GM18498 (cell line): Measurements from ENCODE around the gene RPS21.

Experiments
- ATAC-seq: cut with Tn5 transposase; IDR thresholded peaks from one replicate; pipeline ENCODE4 v1.9.1; 2021; ENCODE audit warnings: mild to moderate bottlenecking, moderate library complexity; ENCODE audit not compliant: unreplicated experiment

The RPS21 gene

DNA sequence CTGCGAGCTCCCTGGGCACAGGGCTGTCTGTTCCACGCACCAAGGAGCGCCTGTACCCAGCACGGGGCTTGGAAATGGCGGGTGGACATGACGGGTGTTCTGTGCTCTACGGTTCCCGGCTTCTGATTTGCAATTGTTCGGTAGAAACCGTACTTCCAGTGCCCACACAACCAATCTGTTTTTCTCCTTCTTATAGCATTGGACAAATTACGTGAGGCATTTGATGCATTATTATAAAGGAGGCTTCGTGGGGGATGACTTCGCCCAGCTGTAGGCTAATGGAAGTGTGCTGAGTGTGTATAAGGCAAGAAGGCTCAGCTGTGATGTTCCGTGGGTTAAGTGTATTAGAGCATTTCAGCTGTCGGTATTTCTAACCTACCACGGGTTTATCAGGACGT lies 9.8 kb upstream of the RPS21 start:
- ATAC-seq: no peak

DNA sequence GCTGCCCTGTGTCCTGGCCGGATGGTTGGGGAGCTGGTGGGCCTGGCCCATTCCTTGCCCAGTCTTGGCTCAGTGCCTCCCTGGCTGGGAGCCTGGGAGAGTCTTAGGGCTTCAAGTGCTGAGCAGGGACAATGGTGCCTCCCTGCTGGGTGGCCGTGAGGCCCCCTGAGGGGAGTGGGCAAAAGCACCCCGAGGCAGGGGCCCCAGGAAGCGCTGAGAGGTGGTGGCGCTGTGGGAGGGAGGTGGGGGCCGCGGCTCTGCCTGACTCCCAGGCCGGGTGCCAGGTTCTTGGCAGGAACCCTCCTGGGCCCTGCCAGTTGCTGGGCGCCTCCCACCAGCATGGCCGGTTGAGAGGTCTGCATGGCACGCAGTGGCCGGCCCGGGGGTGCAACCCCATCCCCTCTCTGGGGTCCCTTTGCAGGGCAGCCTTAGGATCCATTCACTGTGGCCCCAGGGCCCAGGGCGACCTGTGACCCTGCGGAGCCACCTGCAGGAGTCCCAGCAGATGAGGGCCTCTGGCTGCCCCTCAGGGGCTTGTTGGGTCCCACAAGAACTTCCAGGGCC lies 9.2 kb upstream of the RPS21 start:
- ATAC-seq: no peak

DNA sequence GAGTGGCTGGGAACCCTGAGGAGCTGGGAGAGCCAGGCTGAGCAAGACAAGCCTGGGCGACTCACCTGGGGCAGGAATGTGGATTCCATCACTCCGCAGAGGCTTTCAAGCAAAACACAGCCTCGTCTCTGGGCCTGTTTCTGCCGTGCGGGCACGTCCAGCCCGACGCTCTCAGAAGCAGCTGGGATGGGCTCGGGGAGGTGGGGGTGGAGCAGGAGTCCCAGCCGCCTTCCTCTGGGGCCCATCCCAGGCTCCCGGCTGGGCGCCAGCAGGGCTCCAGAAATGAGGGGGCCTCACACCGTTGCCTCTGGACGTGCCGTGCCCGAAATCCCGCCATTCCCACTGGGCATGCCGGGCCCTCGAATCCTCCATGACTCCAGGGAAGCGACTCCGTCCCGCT lies 8.7 kb upstream of the RPS21 start:
- no peak for ATAC-seq

DNA sequence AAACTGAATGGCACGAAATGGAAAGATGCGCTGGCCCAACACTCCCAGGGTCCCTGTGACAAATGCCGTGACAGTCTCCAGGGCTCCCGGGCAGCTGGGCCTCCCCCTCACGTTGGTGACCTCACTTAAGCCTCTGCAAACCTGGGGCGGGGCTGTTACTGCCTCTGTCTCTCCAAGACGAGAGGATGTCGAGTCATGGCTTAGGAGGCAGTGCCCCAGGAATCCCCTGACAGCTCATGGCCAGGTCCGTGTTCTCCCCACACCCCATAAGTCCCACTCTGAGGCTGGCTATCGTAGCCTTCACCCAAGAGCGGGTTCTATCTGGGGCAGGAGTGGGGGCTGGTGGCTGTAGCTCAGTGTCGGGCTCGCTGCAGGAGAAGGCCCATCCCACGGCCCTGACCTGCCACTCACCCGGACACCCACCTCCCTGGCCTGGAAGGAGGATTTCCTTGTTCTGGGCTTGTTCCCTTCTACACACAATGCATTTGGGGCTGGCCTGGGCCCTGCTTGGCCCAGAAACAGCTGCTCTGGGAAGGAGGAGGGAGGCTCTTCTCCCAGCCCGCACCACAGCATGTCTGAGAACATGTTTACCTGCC lies 5.6 kb upstream of the RPS21 start:
- no peak for ATAC-seq

DNA sequence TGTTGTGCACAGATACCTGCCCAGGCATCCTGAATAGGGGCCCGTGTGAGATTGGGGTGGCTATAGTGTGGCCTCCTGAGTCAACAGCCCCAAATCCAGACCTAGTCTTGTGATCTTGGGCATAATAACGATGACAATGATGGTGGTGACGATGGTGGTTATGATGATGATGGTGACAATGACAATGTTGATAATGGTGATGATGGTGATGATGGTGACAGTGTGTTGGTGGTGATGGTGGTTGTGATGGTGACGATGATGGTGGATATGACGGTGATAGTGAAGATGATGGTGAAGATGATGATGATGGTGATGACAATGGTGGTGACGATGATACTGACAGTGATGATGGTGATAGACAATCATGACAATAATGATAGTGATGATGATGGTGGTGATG lies 5.1 kb upstream of the RPS21 start:
- ATAC-seq: no peak

DNA sequence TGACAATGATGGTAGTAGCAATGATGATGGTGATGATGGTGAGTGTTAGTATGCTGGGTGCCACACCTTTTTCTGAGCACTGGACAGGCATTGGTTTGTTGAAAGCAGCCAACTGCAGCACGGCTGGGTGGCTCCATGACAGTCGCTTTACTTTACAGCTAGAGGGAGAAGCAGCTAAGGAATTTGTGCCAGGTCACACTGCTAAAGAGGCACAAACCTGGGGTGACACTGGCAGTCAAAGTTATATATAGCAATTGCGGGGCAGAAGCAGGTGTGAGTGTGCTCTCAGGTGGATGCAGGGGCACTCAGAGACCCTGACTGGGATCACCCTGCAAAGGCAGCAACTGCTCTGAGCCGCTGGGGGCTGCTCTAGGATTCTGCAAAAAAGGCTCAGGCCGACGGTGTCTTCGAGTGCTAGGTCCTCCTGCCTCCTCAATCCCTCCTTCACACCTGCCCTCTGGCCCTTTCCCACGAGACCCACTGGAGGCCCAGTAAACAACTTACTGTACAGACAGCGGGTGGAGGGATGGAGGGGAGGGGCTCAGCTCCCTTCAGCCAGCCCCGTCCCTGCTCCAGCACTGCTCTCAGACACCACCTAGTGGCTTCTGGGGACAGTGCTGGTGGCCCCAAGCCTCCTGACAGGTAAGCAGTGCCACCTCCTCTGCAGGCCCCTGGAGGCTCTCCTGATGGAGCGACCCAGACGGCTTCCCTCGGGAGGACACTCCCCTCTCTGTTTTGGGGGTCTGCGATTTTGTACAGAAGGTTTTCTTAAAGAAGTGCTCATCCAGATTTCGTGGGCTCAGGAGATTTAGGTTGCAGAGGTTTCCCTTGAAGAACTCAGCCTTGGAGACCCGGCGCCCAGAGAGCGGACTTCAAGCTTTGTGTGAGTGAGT lies 4.4 kb upstream of the RPS21 start:
- ATAC-seq: peak; percentile 68

DNA sequence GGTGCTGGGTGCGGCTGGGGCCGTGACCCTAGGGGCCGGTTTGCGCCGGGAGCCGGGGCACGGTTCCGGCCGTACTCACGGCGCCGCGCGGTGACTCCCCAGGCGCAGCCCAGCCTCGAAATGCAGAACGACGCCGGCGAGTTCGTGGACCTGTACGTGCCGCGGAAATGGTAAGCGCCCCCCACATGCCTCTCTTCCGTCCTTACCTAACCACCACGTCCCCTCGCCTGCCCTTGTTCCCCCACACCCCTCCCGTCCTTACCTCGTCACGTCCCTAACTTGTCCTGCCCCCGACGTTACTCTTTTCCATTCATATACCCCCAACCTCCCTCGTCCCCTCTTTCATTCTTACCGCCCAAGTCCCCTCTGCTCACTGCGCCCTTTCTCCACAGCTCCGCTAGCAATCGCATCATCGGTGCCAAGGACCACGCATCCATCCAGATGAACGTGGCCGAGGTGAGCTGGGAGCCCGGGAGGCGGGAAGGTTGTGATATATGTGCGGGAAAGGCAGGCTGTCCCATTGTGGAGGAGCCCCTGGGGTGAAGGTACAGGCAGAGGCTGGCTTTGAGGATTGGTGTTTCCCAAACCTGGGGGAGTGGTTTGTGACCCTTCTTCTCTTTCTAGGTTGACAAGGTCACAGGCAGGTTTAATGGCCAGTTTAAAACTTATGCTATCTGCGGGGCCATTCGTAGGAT lies 463 bp downstream of the RPS21 start:
- no peak for ATAC-seq

DNA sequence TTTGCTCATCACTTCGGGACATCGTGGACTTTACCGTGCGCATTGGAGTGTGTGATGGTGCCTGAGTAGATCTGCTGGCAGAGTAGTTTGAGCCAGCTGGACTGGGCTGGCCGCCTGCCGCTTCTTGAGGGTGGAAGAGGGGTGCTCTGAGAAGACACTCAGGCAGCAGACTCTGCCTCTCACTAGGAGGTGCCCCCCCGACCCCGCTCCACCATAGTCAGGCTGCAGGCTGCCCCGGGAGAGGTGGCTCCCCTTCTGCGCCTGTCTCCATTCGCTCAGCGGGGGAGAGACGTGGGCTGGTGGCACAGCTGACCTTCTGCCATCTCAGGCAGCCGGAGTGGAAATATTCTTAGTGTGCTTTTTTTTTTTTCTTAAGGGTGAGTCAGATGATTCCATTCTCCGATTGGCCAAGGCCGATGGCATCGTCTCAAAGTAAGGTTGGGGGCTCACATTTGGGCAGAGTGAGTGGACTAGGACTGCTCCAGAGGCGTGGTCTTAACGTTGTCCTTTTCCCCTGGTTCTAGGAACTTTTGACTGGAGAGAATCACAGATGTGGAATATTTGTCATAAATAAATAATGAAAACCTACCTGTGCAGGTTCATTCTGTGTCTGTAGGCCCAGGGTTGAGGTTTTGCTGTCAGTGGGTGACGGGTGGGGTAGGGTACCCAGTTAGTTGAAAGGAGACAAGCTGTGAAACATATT lies 1.2 kb downstream of the RPS21 start:
- no peak for ATAC-seq

DNA sequence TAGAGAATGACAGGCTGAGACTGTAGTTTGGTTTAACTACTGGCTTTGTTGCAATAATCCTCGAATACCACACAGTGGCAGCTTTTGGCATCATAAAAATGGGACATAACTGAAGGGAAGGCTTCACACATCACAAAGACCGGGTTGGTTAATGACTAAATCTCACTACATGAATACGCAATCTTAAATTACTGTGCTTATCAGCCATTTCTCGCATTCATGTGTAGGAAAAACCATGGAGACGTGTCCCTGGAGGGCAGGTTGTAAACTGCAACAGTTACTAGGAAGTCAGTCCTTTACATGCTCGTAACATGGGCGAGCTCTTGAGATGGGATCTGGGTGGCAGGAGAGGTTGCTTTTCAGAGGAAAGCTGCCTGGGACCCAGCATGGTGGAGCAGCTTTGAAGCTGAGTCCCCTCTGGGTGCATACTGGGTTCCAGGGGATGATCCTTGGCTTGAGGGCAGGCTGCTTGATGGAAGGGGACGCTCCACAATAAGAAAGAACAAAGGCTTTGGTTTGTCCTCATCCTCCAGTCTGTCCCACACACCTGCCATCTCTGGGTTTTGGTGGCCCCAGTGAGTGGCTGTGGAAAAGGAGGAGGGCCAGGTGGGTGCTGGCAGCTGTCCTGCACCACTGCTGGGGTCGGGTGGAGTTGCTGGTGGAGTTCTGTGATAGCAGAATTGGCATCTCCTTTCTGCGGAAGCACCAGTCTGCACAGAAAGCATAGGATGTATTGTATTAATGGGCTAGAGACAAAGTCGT lies 2.1 kb downstream of the RPS21 start:
- ATAC-seq: no peak

DNA sequence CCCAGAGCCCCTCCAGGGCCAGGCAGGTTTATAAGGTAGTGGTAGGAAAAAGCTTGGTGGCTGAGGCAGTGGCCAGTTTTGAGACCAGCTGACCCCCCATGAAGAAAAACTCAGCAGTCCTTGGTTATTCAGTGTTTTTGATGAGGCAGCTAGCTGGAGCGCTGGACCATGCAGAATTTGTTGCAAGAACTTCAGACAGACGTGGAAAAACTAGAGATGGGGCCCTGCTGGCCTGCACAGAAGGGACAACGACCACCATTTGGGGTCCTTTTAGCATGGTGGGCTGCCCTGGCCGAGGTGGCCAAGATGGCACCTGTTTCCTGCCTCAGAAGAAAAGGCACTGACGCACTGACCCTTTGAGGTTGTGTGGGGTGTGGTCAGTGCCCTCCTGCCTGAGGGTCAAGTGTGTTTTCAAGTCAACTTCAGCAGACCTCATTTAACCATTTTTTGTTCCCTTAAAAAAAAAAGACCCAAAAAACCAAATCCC lies 2.7 kb downstream of the RPS21 start:
- ATAC-seq: no peak

DNA sequence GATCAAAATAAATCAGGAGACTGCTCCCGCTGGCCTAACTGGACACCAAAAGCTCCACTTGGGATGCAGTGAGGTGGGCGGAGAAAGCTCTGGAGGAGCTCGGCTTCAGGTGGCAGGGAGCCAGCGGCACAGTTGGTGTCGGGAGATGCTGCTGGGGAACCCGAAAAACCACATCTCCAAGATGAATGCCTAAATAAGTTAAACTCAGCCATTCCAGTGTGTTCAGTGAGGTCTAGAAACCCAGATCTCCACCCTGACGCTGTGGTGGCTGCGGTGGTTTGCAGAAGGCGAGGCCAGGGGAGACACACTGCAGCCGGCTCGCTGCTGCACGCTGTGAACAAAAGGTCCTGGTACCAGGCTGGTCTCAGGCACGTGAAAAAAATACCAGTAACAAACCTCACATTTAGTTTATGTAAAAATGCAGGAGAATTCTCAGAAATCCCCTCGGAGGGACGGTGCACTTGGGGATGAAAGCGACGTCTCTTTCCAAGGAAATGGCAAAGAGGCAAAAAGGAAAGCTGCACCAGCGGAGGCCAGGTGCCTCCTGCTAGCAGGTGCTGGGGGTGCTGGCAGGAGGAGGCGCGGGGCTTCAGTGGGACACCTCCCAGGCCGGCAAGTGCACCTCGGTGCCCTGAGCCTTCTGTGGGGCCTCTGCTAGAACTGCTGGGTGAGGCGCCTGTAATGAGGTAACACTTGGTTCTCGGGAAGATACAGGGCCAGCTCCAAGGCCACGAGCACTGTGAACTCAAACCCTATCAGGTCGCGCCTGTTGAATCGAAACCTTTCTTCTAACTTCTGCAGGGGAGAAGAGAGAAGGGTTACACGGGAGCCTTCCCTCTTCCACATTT lies 3.6 kb downstream of the RPS21 start:
- ATAC-seq: no peak

DNA sequence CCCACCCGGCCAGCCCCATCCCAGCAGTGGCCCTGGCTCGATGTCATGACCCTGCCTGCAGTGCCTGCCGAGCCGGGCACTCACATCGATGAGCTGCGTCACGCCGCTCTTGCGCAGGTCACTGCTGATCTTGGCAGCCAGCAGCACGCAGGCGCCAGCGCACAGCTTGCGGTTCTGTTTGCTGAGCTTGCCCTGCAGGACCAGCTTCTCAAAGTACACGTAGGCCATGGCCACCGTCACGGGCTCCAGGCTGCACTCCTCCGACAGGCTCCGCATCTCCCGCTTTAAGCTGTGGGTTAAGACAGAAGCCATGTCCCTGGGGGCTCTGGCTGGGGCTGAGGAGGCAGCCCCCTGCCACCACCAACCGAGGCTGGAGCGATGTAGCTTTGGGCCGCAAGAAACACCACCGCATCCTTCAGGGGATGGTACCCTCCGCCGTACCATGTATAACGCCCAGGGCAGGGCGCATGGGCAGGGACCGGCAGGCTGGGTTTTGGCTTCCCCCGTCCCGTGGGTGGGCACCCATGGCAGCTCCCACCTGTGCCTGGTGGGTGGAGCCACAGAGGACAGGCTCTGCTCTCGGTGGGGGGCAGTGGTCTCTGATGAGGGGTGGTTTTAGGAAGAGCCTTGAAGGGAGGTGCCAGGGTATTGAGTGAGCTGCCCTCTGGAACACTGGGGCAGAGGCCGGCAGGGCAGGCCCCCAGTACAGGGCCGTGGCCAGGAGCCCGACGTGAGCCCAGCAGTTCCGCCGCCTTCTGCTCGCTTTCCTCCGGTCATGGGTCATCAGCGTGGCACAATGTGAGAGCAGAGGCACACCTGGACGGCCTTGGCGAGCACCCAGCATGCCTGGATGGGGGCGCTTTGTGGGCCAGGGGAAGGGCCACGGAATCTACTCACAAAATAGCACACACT lies 4.5 kb downstream of the RPS21 start:
- no peak for ATAC-seq

DNA sequence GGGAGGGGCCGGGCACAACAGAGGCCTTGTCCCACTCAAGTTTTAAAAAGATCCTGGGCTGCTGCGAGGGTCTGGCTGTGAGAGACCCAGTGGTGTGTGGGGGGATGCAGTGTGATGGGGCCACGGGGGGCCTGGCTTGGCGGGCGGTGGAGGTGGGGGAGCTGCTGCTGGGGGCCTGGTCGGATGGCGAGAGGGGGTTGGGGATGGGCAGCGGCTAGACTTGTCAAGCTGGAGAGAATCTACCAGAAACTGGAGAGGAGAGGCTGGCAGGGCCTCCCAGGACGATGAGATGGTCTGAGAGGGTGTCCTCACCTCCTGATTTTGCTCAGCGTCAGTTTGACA lies 5.1 kb downstream of the RPS21 start:
- ATAC-seq: no peak

DNA sequence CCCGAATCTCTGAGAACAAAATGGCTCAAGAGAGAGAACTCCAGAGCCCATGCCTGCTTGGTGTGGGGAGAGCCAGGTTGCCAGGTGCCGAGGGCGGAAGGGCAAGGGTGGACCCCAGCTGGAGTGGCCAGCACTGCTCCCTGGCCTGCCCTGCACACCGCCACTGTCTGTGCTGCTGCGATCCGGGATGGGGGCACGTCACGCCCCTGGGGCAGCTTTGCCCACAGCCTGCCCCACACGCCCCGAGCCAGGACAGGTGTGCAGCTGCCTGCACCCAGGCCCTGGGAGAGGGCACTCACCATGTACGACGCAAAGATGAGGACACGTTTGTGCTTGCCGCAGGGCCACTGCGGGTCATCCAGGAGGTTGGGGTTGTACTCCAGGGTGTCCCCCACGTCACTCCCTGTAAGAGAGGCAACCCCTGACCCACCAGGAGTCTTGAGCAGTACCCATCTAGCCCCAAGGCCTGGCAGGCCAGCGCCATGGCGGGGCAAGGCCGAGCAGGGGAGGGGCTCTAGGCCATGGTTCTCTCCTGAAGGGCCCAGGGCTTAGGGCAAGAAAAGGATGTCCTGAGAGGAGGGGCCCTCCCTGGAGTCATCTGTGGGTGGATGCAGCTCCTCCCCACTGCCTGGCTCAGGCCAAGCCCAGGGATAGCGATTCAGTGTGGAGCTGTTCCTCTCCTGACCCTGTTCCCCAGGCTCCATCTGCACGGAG lies 5.9 kb downstream of the RPS21 start:
- ATAC-seq: no peak

DNA sequence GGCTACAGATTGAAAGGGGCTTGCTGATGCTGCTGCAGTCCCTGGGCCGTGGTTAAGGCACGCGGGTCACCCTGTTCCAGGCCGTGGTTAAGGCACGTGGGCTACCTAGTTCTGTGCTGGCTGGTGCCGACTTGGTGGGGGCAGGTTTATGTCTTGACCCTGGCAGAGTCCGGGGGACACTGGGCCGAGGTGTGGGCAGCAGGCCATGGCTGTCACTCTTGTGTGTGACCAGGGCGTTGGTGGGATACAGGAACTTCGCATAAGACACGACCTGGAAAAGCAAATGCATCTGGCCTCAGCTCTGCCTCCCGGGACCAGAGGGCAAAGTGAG lies 6.4 kb downstream of the RPS21 start:
- ATAC-seq: no peak

DNA sequence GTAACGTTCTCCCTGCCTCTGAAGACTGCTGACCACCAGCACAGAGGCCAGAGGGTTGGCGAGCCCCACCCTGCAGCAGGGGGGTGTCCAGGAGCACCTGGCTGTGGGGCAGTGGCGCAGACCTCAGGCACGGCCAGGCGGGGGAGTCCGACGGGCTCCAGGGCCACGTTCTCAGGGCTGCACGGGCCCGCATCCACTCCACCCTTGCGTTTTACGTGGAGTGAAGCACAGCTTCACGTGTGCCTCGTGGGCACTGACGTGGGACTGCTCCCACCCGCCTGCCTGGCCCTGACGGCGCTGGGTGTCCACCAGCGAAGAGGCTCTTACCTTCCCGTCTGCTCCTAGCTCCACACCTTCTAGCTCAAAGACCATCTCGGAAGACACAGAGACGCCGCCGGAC lies 6.9 kb downstream of the RPS21 start:
- ATAC-seq: no peak

DNA sequence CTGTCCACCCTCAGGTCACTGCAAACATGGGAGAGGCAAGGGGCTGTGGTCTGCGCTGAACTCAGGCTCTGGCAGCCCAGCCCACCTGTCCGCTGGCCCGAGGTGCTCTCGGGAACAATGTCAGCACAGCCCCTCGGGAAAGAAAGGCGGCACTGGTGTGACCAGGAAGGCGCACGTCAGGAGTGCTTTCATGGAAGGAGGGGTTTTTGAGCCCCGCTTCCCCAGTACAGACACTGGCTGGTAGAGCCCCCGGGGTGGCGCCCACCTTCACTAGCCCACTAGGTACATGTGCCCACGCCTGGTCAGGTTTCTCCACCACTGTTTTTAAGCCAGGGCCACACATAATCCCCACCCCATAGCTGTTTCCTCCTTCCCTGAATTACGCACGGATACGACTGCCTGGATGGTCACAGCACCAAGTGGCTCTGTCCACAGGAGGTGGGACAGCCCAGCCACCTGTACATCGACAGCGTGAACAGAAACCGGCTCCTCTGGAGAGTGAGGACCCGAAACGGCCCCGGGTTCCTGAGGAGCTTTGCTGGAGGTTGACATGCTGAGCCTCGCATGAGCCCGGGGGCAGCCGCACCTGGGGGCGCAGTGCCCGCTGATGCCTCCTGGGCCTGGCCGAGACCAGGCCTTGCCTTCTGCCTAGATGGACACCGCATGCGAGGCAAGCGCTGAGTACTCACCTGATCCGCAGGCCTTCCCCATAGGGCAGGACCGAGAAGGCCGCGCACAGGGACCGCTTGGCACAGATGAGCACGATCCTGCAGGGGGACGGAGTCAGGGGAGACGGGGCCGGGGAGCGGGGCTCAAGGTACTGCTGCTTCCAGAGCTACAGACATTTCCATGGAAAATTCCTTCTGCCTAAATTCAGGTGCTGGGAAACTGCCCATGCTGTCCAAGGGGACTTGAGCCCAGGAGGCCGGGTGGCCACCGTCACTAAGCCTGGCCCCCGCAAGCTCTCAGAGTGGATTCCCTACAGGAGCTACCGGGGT lies 7.6 kb downstream of the RPS21 start:
- no peak for ATAC-seq
